SU-DHL-6 (cell line): ENCODE results near the gene DEPDC5.

Experiments used
- H2AFZ ChIP-seq: fragments of 200-600 bp; sonication (generic); 2 replicates; pipeline ENCODE4 v1.6.1; 2014; ENCODE audit warnings: low read depth, mild to moderate bottlenecking, moderate library complexity, mixed read lengths, antibody characterized with exemption, low read length; ENCODE audit not compliant: severe bottlenecking
- H3F3A ChIP-seq: fragments of 200-600 bp; shearing (Covaris generic); 2 replicates; pipeline ENCODE4 v1.6.0; 2016; ENCODE audit warnings: antibody characterized with exemption, mild to moderate bottlenecking; ENCODE audit not compliant: insufficient read depth
- H3K27ac ChIP-seq: fragments of 200-600 bp; sonication (generic); 2 replicates; pipeline ENCODE4 v1.5.1; 2016; ENCODE audit warnings: low read depth, mild to moderate bottlenecking, low read length, moderate library complexity, mixed read lengths
- H3K27me3 ChIP-seq: fragments of 200-600 bp; sonication (generic), shearing (Covaris generic); 2 replicates; pipeline ENCODE4 v1.6.0; 2014; ENCODE audit warnings: mild to moderate bottlenecking, low read length
- H3K36me3 ChIP-seq: fragments of 200-600 bp; sonication (generic); 2 replicates; pipeline ENCODE4 v1.6.1; 2014; ENCODE audit warnings: mild to moderate bottlenecking, low read length, mixed read lengths
- H3K4me2 ChIP-seq: fragments of 300-600, 200-600 bp; shearing (Covaris generic), sonication (generic); 2 replicates; pipeline ENCODE4 v1.6.0; 2014; ENCODE audit warnings: low read length, low read depth, mild to moderate bottlenecking; ENCODE audit not compliant: poor library complexity, severe bottlenecking
- H3K4me3 ChIP-seq: fragments of 200-600 bp; sonication (generic); 2 replicates; pipeline ENCODE4 v1.5.1; 2014; ENCODE audit warnings: antibody characterized with exemption, low read length, mild to moderate bottlenecking, mixed read lengths; ENCODE audit not compliant: insufficient read depth, poor library complexity, severe bottlenecking
- H3K79me2 ChIP-seq: fragments of 200-600 bp; sonication (generic); 2 replicates; pipeline ENCODE4 v1.6.1; 2014; ENCODE audit warnings: mild to moderate bottlenecking, low read length, moderate library complexity; ENCODE audit not compliant: insufficient read depth
- H3K9ac ChIP-seq: fragments of 200-600 bp; sonication (generic); 2 replicates; pipeline ENCODE4 v1.7.0; 2014; ENCODE audit warnings: mild to moderate bottlenecking, low read length
- H3K9me2 ChIP-seq: fragments of 200-600 bp; sonication (generic); replicated peaks from 2 replicates; pipeline ENCODE4 v1.6.1; 2014; ENCODE audit warnings: low read length; ENCODE audit not compliant: insufficient read depth
- H3K9me3 ChIP-seq: fragments of 200-600 bp; sonication (generic); 2 replicates; pipeline ENCODE4 v1.6.1; 2014; ENCODE audit warnings: low read length, mixed read lengths; ENCODE audit not compliant: insufficient read depth
- H4K20me1 ChIP-seq: fragments of 200-600 bp; sonication (generic); 2 replicates; pipeline ENCODE4 v1.6.1; 2014; ENCODE audit warnings: low read depth, mild to moderate bottlenecking, antibody characterized with exemption, low read length, moderate library complexity, mixed read lengths
- CTCF ChIP-seq: fragments of 200-600 bp; sonication (generic); IDR thresholded peaks from one replicate; pipeline ENCODE4 v1.5.1; 2017; ENCODE audit warnings: antibody characterized with exemption, mild to moderate bottlenecking, low read length, moderate library complexity; ENCODE audit not compliant: insufficient read depth, poor library complexity, severe bottlenecking
- EZH2phosphoT487 ChIP-seq: fragments of 200-600 bp; sonication (generic), shearing (Covaris generic); conservative IDR thresholded peaks from 2 replicates; pipeline ENCODE4 v1.6.1; 2018; ENCODE audit warnings: mild to moderate bottlenecking, antibody characterized with exemption, low read length, moderate library complexity, mixed read lengths

The DEPDC5 gene

DNA sequence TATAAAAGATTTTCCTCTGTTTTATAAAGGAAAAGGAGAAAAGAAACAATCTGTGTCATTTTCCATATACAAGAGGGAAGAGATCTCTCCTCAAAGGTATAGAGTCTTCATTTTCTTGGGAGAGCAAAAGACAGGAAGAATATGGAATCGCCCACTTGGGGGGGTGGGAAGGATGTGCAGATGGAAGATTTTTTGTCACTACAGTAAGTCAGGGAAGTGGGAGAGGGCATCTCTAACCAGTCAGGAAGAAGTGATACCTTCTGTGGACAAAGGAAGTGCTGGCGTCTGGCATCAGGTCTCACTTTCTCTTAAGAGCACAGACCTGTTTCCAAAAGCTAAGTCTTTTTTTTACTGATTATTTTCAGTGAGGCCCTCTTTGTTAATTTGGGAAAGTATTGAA lies 5.3 kb upstream of the DEPDC5 start:
- Histone ChIP-seq H3K4me3 (peak overlapping the region; percentile 91), H3K9ac (peak overlapping the region; percentile 92), H3K4me2 (peak overlapping the region; percentile 90), H4K20me1 (no peaks in the 10 kb centered on the region), H3K27me3 (no peaks in the 10 kb centered on the region), H3K27ac (peak overlapping the region; percentile 88; the same call in 1 of the 2 replicates), H3K36me3 (0 out of 2 replicates have a peak, but pooled peaks cover 3% of the 10 kb centered on the region), H2AFZ (no peak overlapping the region), H3K9me3 (no peaks in the 10 kb centered on the region), H3F3A (peaks cover 16% of the 10 kb centered on the region), H3K79me2 (peaks cover 58% of the 10 kb centered on the region), H3K9me2 (no peaks in the 10 kb centered on the region)
- TF ChIP-seq EZH2phosphoT487 (no peak), CTCF (no peak)

DNA sequence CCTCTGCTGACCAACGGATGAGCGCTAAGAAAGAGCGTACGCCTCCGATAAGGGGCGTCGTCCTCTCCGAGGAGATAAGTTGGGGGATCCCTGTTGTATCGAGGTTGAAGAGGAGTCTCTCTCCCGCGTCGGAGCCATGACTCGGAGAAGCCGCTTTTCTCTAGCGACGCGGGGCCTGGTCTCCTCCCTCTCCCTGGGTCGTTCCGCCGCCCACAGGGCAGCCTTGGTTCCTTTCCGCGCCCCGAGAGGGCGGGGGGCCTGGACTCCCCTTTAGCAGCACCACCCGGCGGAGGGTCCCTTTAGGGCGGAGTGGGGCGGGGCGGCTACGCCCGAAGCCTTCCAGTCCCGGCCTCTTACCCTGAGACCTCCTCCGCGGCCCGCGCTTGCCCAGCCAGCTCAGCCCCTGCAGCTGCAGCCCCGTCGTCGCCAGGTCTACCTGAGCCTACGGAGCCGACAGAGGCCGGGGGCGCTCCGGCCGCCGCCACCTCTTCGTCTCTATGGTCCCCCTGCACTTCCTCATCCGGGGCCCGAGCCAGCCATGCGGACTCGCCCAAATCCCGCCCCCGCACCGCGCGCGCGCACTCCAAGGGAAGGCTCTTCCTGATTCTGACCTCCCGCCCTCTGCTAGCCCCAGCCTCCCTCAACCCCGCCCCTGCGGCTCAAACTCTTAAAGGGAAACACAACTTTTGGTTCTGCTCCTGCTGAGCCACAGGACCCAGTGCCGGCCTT lies 4.0 kb upstream of the DEPDC5 start, which contains the start of gene PRR14L:
Gene PRR14L, minus strand, starts transcription at position 497 of the 729 bp plus-strand sequence. CDS start 11,272 bp downstream, outside the sequence.
- TF ChIP-seq CTCF (no peak), EZH2phosphoT487 (no peak)
- H2AFZ ChIP-seq: peak within 1 kb of the TSS; percentile 69
- H4K20me1 ChIP-seq: no peaks in the 10 kb centered on the region
- no peaks in the 10 kb centered on the region for H3K9me3 ChIP-seq
- H3F3A ChIP-seq: peaks cover 17% of the 10 kb centered on the region
- no peaks in the 10 kb centered on the region for H3K27me3 ChIP-seq
- H3K79me2 ChIP-seq: peaks cover 54% of the 10 kb centered on the region
- peak within 1 kb of the TSS; percentile 88 for H3K27ac ChIP-seq
- H3K4me3 ChIP-seq: peak within 1 kb of the TSS; percentile 91
- peak within 1 kb of the TSS; percentile 90 for H3K4me2 ChIP-seq
- H3K9me2 ChIP-seq: no peaks in the 10 kb centered on the region
- H3K9ac ChIP-seq: peak within 1 kb of the TSS; percentile 92
- H3K36me3 ChIP-seq: 0 out of 2 replicates have a peak, but pooled peaks cover 3% of the 10 kb centered on the region

DNA sequence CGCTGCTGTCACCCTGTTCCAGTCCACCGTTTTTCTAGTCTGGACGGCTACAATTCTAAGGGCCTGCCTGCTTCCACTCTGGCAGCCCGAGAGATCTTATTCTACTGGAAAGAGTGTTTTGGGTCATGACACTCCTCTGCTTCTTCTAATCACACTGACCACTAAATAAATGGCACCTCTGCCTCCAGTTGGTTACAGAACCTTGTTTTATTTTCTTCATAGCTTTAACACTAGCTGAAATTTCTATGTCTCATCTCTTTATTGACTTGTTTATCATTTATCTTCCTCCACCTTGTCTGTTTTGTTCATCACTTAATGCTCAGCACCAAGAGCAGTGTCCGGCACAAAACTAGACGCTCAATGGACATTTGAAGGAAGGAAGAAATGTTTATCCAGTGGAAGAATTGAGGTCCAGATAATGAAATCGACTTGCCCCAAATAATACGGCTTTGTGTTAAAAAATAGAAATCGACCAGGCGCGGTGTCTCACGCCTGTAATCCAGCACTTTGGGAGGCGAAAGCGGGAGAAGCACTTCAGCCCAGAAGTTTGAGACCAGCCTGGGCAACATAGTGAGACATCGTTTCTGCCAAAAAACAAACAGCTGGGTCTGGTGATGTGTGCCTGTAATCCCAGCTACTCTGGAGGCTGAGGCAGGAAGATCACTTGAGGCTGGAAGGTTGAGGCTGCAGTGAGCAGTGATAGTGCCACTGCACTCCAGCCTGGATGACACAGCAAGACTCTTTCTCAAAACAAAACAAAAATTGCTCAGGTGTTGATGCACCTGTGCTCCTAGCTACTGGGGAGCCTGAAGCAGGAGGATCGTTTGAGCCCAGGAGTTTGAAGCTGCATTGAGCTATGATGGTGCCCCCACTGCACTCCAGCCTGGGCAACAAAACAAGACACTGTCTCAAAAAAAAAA lies 3.2 kb upstream of the DEPDC5 start:
- peak overlapping the region; percentile 88 for H3K27ac ChIP-seq
- peak overlapping the region; percentile 44 for H3K4me3 ChIP-seq
- H3F3A ChIP-seq: peaks cover 21% of the 10 kb centered on the region
- H3K79me2 ChIP-seq: peaks cover 56% of the 10 kb centered on the region
- no peaks in the 10 kb centered on the region for H3K27me3 ChIP-seq
- TF ChIP-seq CTCF (no peak), EZH2phosphoT487 (no peak)
- no peaks in the 10 kb centered on the region for H3K9me3 ChIP-seq
- no peaks in the 10 kb centered on the region for H4K20me1 ChIP-seq
- peak overlapping the region; percentile 65 for H3K4me2 ChIP-seq
- H2AFZ ChIP-seq: peak overlapping the region; percentile 10
- H3K36me3 ChIP-seq: 0 out of 2 replicates have a peak, but pooled peaks cover 3% of the 10 kb centered on the region
- peak overlapping the region; percentile 92 for H3K9ac ChIP-seq
- no peaks in the 10 kb centered on the region for H3K9me2 ChIP-seq
